Astrocyte (in vitro differentiated cells and primary cell): ENCODE data around the gene MORN1.

Experiments
- EZH2 ChIP-seq: IDR thresholded peaks from 2 replicates; pipeline ENCODE4 v1.6.1; 2012; ENCODE audit warnings: mild to moderate bottlenecking, low read length, inconsistent platforms; ENCODE audit not compliant: insufficient read depth
- TF ChIP-seq, protein P1 (sequence below): IDR thresholded peaks from 2 replicates; pipeline ENCODE4 v1.5.1; 2011; ENCODE audit warnings: low read depth, mild to moderate bottlenecking, inconsistent platforms, low read length, moderate library complexity; ENCODE audit not compliant: insufficient read depth

DNA sequence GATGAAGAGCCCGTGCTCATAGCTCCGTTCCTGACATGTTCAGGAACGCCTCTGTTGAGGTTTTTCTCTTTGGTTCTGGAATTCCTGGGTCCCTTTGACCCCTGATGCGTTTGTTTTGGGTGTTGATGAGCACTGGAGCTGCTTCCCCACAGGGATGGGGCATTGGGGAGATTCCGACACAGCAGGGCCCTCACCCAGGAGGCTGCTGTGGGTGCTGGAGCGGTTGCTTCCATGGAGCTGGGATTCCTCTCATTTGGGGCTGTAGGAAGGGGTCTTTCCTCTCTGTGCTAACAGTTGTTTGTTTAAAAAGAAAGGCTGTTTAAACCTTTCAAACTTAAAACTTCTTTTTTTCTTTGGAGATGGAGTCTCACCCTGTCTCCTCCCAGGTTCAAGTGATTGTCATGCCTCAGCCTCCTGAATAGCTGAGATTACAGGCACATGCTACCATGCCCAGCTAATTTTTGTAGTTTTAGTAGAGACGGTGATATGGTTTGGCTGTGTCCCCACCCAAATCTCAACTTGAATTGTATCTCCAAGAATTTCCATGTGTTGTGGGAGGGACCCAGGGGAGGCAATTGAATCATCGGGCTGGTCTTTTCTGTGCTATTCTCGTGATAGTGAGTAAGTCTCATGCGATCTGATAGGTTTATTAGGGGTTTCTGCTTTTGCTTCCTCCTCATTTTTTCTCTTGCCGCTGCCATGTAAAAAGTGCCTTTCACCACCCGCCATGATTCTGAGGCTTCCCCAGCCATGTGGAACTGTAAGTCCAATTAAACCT lies 114.4 kb downstream of the MORN1 start:
- TF ChIP-seq, protein P1, sequence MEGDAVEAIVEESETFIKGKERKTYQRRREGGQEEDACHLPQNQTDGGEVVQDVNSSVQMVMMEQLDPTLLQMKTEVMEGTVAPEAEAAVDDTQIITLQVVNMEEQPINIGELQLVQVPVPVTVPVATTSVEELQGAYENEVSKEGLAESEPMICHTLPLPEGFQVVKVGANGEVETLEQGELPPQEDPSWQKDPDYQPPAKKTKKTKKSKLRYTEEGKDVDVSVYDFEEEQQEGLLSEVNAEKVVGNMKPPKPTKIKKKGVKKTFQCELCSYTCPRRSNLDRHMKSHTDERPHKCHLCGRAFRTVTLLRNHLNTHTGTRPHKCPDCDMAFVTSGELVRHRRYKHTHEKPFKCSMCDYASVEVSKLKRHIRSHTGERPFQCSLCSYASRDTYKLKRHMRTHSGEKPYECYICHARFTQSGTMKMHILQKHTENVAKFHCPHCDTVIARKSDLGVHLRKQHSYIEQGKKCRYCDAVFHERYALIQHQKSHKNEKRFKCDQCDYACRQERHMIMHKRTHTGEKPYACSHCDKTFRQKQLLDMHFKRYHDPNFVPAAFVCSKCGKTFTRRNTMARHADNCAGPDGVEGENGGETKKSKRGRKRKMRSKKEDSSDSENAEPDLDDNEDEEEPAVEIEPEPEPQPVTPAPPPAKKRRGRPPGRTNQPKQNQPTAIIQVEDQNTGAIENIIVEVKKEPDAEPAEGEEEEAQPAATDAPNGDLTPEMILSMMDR, result no peak
- no peak for TF ChIP-seq EZH2
